Keratinocyte (primary cell): ENCODE results near the gene SAE1. TPM values are rescaled to one million over a fixed set of nuclear protein-coding genes. Genes with fewer than 3 reads are reported as not detected.

ENCODE experiments used
- DNase-seq: peaks from one replicate; pipeline ENCODE4 v3.0.0-alpha.2; 2011; ENCODE audit warnings: low read depth, missing footprints, low spot score
- FAIRE-seq: peaks from 2 replicates; lab custom pipeline; 2011; peaks lifted over from hg19 to GRCh38; lab: Jason Lieb, UNC
- H2AFZ ChIP-seq: 2 replicates; pipeline ENCODE4 v1.6.0; 2012; ENCODE audit warnings: low read length, control low read depth, inconsistent platforms; ENCODE audit not compliant: control insufficient read depth
- H3K27ac ChIP-seq: 2 replicates; pipeline ENCODE4 v1.5.1; 2011; ENCODE audit warnings: low read length; ENCODE audit not compliant: control insufficient read depth, insufficient read depth
- H3K27me3 ChIP-seq: 3 replicates; pipeline ENCODE4 v1.6.0; 2011; ENCODE audit warnings: low read length; ENCODE audit not compliant: control insufficient read depth, insufficient read depth; ENCODE audit errors: extremely low read depth
- H3K36me3 ChIP-seq, 2 experiments: 2 replicates in 1 of 2; 3 replicates in 1 of 2; pipeline ENCODE4 v1.5.1; 2011; ENCODE audit warnings: low read length in 2 of 2, mild to moderate bottlenecking in 1 of 2; ENCODE audit not compliant: control insufficient read depth in 2 of 2, insufficient read depth in 2 of 2; ENCODE audit errors: extremely low read depth in 1 of 2
- H3K4me1 ChIP-seq: 3 replicates; pipeline ENCODE4 v1.5.1; 2011; ENCODE audit warnings: low read length; ENCODE audit not compliant: control insufficient read depth, insufficient read depth; ENCODE audit errors: extremely low read depth
- H3K4me2 ChIP-seq: 3 replicates; pipeline ENCODE4 v1.6.0; 2011; ENCODE audit warnings: low read depth, low read length; ENCODE audit not compliant: control insufficient read depth, insufficient read depth; ENCODE audit errors: extremely low read depth
- H3K4me3 ChIP-seq, 3 experiments: fragments of 200-600 bp in 1 of 3; sonication (generic) in 1 of 3; 2 replicates in 2 of 3; 3 replicates in 1 of 3; pipeline ENCODE4 v1.5.1; 2011 to 2016; ENCODE audit warnings: low read length in 3 of 3, mild to moderate bottlenecking in 3 of 3, control low read depth in 2 of 3, inconsistent platforms in 1 of 3, low read depth in 1 of 3, mixed read lengths in 1 of 3, mixed run types in 1 of 3, moderate library complexity in 1 of 3; ENCODE audit not compliant: control insufficient read depth in 2 of 3, insufficient read depth in 2 of 3; ENCODE audit errors: extremely low read depth in 1 of 3
- H3K79me2 ChIP-seq: 2 replicates; pipeline ENCODE4 v1.6.0; 2012; ENCODE audit warnings: low read length; ENCODE audit not compliant: control insufficient read depth, insufficient read depth
- H3K9ac ChIP-seq: 3 replicates; pipeline ENCODE4 v1.6.0; 2011; ENCODE audit warnings: low read length; ENCODE audit not compliant: control insufficient read depth, insufficient read depth; ENCODE audit errors: extremely low read depth
- H3K9me1 ChIP-seq: 3 replicates; pipeline ENCODE4 v1.6.0; 2011; ENCODE audit warnings: low read length; ENCODE audit not compliant: control insufficient read depth, insufficient read depth; ENCODE audit errors: extremely low read depth
- H3K9me3 ChIP-seq: 2 replicates; pipeline ENCODE4 v1.5.1; 2012; ENCODE audit warnings: low read depth, low read length; ENCODE audit not compliant: control insufficient read depth
- H4K20me1 ChIP-seq: 3 replicates; pipeline ENCODE4 v1.6.0; 2011; ENCODE audit warnings: low read length; ENCODE audit not compliant: control insufficient read depth, insufficient read depth; ENCODE audit errors: extremely low read depth
- CTCF ChIP-seq, 3 experiments: IDR thresholded peaks in 1 of 3; conservative IDR thresholded peaks in 1 of 3; optimal IDR thresholded peaks in 1 of 3; 2 replicates in 2 of 3; 3 replicates in 1 of 3; pipeline versions ENCODE3 to v1.5.1; 2011; ENCODE audit warnings: low read length in 3 of 3, mild to moderate bottlenecking in 3 of 3, moderate library complexity in 2 of 3, control low read depth in 1 of 3, inconsistent platforms in 1 of 3; ENCODE audit not compliant: insufficient read depth in 2 of 3; ENCODE audit errors: extremely low read depth in 1 of 3
- EZH2 ChIP-seq: IDR thresholded peaks from one replicate; pipeline ENCODE4 v1.6.1; 2012; ENCODE audit warnings: inconsistent platforms, mild to moderate bottlenecking, low read length, moderate library complexity
- dilution Hi-C: fragments of 300-500 bp; cut with MboI; formaldehyde crosslinking; loops from one replicate; pipeline ENCODE4 v1.7.0; 2020; ENCODE audit warnings: low sequenced_read_pairs; ENCODE audit not compliant: extremely low pct_ligation_motif_present
- polyA plus RNA-seq, 5 experiments: library from polyadenylated mRNA; depleted of rRNA in 3 of 5; stranded (reverse) in 3 of 5; stranded (forward) in 1 of 5; unstranded in 1 of 5; fragments of >200 nt; gene quantifications; 1 replicate in 1 of 5; 2 replicates in 3 of 5; 3 replicates in 1 of 5; pipeline versions ENCODE4 v1.2.1 to v1.2.3, GENCODE V29; 2011 to 2012; ENCODE audit warnings: missing spikeins in 2 of 5, low read depth in 1 of 5, low replicate concordance in 1 of 5

The SAE1 gene
- polyA plus RNA-seq, 1 donor (not counting 4 experiments of a cell fraction or from before 2014, with no cell fraction given): 102 TPM

DNA sequence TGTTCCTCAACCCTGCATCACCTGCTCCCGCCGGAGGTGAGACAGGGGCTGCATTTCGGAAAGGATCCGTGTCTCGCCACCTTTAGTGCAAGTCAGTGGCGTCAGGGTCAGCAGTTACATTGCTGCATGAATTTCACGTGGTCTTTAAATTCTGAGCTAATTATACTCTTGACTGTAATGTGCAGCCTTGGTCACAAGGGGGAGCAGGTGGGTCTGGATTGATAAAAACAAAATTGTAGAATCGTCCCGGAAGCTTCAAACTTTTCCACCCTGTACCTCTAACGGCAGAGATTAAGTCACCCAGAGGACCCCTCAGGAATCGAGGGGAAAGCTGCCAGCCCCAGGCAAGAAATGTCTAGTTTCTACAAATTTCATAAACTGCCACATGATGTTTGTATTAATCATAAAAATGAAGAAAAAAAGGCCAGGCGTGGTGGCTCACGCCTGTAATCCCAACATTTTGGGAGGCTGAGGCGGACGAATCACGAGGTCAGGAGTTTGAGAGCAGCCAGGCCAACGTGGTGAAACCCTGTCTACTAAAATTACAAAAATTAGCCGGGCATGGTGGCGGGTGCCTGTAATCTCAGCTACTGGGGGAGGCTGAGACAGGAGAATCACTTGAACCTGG, 80.2 kb downstream of the SAE1 start:
- Histone ChIP-seq H3K9ac (peak overlapping the region; percentile 8), H3K27ac (peak overlapping the region; percentile 65), H3K79me2 (no peaks in the 10 kb centered on the region), H3K9me3 (no peaks in the 10 kb centered on the region), H4K20me1 (no peaks in the 10 kb centered on the region), H3K4me2 (no peak overlapping the region), H3K27me3 (no peaks in the 10 kb centered on the region), H3K4me1 (peaks cover 3% of the 10 kb centered on the region), H2AFZ (no peak overlapping the region), H3K4me3 (no peak overlapping the region), H3K9me1 (no peaks in the 10 kb centered on the region), H3K36me3 (peaks cover 10 to 28% of the 10 kb centered on the region in 2 experiments)
- dilution Hi-C loops: no loop called here
- no peak for DNase-seq
- peak; percentile 81 for FAIRE-seq
- TF ChIP-seq EZH2 (no peak), CTCF (optimal IDR thresholded peaks at IDR 0.05 in 1 of 3, IDR thresholded peaks at IDR 0.05 in 1 of 3, conservative IDR thresholded peaks at IDR 0.05 in 1 of 3; ENCODE audit: extremely low read depth in 1 of 3, insufficient read depth in 2 of 3, low read length in 3 of 3) (peak; percentile 64 to 89 (median 67))

DNA sequence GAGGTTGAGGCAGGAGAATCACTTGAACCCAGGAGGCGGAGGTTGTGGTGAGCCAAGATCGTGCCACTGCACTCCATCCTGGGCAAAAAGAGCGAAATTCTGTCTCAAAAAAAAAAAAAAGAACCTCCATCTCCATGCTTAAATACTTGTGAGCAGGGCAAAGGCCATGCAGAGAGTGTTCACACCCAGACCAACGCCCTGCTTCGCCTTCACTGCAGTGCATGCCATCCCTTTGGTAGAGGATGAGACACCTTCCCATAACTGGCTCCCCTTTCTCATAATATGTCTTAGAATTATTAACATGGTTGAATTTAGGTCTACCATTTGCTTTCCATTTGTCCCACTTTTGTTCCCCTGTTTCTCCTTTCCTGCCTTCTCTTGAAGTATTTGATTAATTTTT, 84.9 kb downstream of the SAE1 start:
- dilution Hi-C loops: no loop called here
- H3K9me3 ChIP-seq: no peaks in the 10 kb centered on the region
- no peak for TF ChIP-seq CTCF (optimal IDR thresholded peaks at IDR 0.05 in 1 of 3, IDR thresholded peaks at IDR 0.05 in 1 of 3, conservative IDR thresholded peaks at IDR 0.05 in 1 of 3; ENCODE audit: extremely low read depth in 1 of 3, insufficient read depth in 2 of 3, low read length in 3 of 3)
- TF ChIP-seq EZH2: no peak

More for the DNA sequence above, 84.9 kb downstream of the SAE1 start:
- Histone ChIP-seq H3K4me2 (no peak overlapping the region), H3K4me1 (peaks cover 3% of the 10 kb centered on the region), H4K20me1 (no peaks in the 10 kb centered on the region), H3K9ac (no peak overlapping the region), H3K9me1 (no peaks in the 10 kb centered on the region), H3K36me3 (no peaks in the 10 kb centered on the region), H3K27me3 (no peaks in the 10 kb centered on the region), H3K4me3 (no peak overlapping the region), H3K27ac (no peak overlapping the region), H2AFZ (no peak overlapping the region), H3K79me2 (no peaks in the 10 kb centered on the region)
- FAIRE-seq (no peak), DNase-seq (no peak)
